ENCODE results near the gene GRM8.

The GRM8 gene

GRCh38 chr7:126493801-126494200 lies 758.9 kb downstream of the GRM8 start:
- DNase-seq = no peak

DNA sequence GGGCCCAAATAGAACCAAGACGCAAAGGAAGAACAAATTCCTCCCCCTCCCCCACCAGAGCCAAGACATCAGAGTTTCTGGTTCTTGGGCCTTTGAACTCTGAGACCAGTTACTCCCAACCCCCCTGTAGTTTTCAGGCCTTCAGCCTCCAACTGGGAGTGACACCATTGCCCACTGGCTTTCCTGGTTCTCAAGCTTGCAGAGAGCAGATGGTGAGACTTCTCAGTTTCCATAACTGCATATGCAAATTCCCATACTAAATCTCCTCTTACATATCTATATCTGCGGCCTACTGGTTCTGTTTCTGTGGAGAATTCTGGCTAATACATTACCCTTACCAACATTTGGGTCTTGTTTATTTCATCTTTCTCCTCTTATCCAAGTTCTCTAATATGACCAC lies 762.9 kb downstream of the GRM8 start:
- DNase-seq = no peak

GRCh38 chr7:126487728-126488442 lies 764.9 kb downstream of the GRM8 start:
- DNase-seq = no peak

DNA sequence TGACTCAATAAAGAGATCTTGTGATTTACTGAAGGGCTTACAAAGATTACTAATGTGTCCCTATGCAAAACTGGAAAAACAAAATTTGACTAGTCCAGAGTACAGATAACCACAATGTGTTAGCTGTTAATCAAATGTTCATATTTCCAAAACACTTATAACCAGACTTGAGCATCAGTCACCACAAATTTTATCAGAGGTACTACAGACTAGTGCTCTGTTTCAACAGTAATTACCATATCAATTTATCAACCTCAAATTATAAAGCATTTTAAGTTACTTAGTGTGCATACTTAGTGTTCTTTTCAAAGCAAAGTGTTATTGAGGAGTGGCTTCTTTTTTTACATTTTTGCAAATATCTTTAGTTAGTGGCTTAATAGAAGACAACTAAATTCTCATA lies 765.9 kb downstream of the GRM8 start:
- no peak for DNase-seq

- DNase-seq = no peak
Observed at GRCh38 chr7:126485791-126486190, 767.0 kb downstream of the GRM8 start.

- no peak for DNase-seq
Observed at GRCh38 chr7:126483972-126484371, 768.8 kb downstream of the GRM8 start.

DNA sequence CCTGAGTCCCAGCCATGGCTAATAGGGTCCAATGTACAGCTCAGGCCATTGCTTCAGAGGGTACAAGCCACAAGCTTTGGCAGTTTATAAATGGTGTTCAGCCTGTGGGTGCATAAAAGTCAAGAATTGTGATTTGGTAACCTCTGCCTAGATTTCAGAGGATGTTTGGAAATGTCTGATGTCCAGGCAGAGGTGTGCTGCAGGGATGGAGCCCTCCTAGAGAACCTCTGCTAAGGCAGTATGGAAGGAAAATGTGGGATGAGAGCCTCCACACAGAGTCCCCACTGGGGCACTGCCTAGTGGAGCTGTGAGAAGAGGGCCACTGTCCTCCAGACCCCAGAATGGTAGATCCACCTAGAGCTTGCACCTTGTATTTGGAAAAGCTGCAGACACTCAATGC lies 779.9 kb downstream of the GRM8 start:
- DNase-seq = no peak

- DNase-seq = no peak
Observed at GRCh38 chr7:126462405-126462804, 790.3 kb downstream of the GRM8 start.

DNA sequence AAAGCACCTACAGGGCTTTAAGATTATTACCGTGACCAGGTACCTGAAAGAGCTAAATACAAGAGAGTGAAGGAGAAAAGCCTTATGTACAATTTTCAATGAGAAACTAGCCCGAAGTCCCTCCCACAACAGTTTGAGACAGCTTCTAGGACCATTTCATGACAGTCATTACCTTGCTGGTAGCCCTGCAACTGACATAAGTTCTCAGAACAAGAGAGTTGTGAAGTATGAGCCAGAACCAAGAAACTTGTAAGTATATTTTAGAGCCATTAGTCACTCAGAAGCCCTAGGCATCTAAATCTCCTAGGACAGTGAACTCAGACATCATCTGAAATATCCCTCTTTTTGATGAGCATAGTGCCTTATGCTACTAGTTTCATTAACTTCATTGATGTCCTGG lies 792.1 kb downstream of the GRM8 start:
- DNase-seq = no peak

- DNase-seq = no peak
Observed at GRCh38 chr7:126453104-126453503, 799.6 kb downstream of the GRM8 start.

DNA sequence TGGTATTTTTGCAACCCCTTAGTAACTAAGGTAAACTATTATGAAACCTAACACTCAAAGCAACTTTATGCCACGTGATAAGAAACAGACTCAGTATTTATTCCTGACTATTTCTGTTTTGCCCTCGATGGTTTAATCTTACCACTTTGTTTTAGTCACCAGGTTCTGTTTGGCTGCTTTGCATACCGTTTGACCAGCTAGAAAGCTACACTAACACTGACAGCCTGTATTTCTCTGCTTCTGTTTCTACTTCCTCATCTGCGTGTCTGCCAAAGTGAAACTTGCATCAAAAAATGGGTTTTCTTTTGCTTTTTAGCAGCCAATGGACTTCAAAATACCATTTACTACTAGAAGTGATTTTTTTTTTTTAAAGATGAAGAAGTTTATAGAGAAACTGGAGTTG lies 802.5 kb downstream of the GRM8 start:
- DNase-seq = no peak

DNA sequence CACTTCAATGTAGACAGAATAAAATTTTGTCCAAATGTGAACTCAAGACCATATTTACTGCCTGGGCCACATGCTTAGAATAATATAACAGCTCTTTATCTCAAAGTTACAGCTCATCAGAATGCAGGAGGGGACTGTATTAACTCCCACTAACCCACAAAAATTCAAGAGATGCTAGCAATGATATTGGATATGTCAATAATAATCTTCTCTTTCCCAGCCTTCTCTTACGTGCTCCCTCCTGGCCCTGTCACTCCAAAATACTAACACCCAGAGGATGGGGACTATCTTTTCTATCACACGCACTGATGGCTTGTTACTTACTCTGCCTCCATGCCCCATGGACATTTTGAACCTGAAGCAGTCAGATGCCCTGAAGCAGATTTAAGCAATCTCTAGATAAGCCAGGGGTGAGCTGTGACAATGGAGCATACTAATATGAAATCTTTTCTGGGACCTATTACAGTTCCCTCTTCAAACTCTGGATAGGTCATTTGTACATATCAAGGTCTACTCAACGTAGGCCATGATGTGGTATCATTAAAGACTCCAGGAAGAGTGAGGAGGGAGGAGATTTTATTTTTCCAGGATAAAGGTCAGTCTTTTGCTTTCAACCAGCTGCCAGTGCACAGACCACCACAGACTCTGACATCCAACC lies 803.0 kb downstream of the GRM8 start:
- DNase-seq = no peak

GRCh38 chr7:126447984-126448383 lies 804.8 kb downstream of the GRM8 start:
- no peak for DNase-seq

- no peak for DNase-seq
Observed at GRCh38 chr7:126445991-126446390, 806.8 kb downstream of the GRM8 start.

GRCh38 chr7:126443951-126444350 lies 808.8 kb downstream of the GRM8 start:
- DNase-seq = no peak

- no peak for DNase-seq
Observed at GRCh38 chr7:126442908-126443307, 809.8 kb downstream of the GRM8 start.

GRCh38 chr7:126441745-126442144 lies 811.0 kb downstream of the GRM8 start:
- DNase-seq = no peak

GRCh38 chr7:126440542-126440941 lies 812.2 kb downstream of the GRM8 start:
- no peak for DNase-seq

DNA sequence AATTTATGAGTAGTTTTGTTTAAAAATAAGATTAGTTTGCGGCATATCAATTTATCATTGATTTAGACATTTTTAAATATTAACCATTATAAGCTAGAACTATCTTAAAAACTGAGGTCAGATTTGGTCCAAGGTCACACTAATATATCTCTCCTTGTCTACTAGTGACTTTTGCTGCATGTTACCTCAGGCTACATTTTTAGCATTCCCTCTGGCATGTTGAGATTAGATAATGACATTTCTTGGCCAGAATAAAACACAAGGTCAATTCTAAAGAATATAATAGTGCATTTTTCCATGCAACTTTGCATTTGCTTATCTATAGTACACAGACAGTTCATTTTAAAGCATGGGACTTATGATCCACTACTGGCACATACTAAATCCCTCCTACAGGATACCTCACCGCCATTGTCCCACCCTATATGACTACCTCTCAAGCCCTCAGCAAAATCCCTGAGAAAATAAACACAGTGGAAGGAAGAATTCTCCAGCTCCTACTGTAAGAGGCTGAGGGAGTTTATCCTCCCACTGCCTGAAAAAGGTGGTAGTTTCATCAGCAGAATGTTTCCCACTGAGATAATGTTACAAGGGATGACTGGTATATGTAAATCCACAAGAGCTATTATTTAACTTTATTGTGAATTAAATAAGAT lies 816.4 kb downstream of the GRM8 start:
- no peak for DNase-seq

DNA sequence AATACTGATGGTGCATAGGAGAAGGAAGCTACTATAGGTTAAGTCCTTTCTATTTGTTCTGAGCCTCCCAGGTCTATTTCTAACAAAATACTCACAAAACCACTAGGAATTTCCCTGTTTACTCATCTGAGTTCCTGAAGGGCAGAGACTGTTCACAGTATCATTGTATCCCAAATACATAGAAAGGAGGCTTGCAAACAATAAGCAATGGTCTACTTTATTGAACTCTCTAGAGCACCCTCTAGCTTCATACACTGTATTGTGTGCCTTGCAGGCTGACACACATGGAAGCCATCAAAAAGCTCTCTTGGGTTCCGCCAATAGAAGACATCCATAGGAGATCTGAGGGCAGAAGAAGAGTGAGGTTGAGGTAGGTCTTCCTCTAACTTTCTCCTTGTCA lies 826.1 kb downstream of the GRM8 start:
- no peak for DNase-seq

DNA sequence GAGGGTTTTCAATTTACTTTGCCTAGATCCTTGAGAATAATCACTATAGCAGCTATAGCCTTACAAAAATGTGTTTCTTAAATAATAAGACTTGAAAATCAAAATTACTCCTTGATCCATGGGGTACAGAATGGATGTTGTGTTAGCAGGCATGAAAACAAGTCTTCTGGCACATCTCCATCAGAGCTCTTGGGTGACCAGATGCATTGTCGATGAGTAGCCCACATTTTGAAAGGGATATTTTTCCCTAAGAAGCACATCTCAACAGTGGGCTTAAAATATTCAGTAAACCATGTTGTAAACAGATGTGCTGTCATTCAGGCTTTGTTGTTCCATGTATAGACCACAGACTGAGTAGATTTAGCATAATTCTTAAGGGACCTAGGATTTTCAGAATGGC lies 827.8 kb downstream of the GRM8 start:
- no peak for DNase-seq

- DNase-seq = no peak
Observed at GRCh38 chr7:126419047-126419446, 833.7 kb downstream of the GRM8 start.

DNA sequence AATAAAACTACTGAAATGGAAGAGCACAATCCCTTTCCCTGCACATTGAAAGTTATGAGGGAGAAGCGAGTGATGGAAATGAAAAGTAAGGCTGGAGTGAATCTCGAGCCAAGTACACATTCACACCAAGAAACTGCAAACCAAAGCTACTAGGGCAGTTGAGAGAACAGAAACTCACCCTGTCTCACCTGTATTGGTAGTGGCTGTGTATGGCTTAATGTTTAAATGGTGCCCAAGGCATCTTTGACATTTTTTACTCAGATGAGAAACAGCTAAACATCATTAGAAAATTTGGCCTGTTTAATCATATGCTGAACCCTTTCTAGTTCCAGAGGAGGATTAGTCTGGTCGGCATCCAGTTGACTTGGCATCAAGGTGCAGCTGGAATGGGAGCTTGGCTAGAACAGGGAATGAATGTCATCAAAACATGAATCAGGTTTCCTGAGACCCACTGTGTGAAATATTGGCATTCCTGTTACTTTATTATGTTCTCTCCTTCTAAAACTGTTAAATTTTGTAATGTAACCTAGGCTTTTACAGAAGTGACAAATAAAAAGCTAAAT lies 840.8 kb downstream of the GRM8 start:
- DNase-seq = no peak
